LNCAP (cell line): ENCODE data around the gene TTLL11.

Experiments used
- CTCF ChIP-seq: fragments of 450-650 bp; IDR thresholded peaks from 2 replicates; pipeline ENCODE4 v1.5.1; 2017; ENCODE audit warnings: mild to moderate bottlenecking

Gene TTLL11

GRCh38 chr9:122118343-122119165, 25.4 kb upstream of the TTLL11 start:
- TF ChIP-seq CTCF: no peak

- no peak for TF ChIP-seq CTCF
These were observed 23.5 kb upstream of the TTLL11 start for GRCh38 chr9:122116448-122117173.

- no peak for TF ChIP-seq CTCF
These were observed 22.9 kb upstream of the TTLL11 start for GRCh38 chr9:122116040-122116439.

- no peak for TF ChIP-seq CTCF
These were observed 22.3 kb upstream of the TTLL11 start for GRCh38 chr9:122115176-122116035.

GRCh38 chr9:122113574-122113973, 20.5 kb upstream of the TTLL11 start:
- no peak for TF ChIP-seq CTCF

GRCh38 chr9:122112238-122112637, 19.1 kb upstream of the TTLL11 start:
- no peak for TF ChIP-seq CTCF

- no peak for TF ChIP-seq CTCF
These were observed 18.4 kb upstream of the TTLL11 start for GRCh38 chr9:122111413-122112085.
